Measurements from ENCODE around the gene DTNB.

DTNB gene

GRCh38 chr2:25497918-25498407 is 175.4 kb downstream of the DTNB start:
- Histone ChIP-seq H3K9me3 (ENCODE audit: insufficient read depth, low read length) (no peaks in the 10 kb centered on the region), H3K4me3 (ENCODE audit: insufficient read depth, low read length, poor library complexity, severe bottlenecking) (no peak overlapping the region), H3K79me2 (ENCODE audit: insufficient read depth, low read length) (no peaks in the 10 kb centered on the region), H3K27ac (ENCODE audit: low read depth, low read length) (no peak overlapping the region), H3K27me3 (ENCODE audit: low read length) (no peaks in the 10 kb centered on the region), H3K36me3 (ENCODE audit: low read length) (no peaks in the 10 kb centered on the region), H3K9ac (ENCODE audit: low read length) (no peak overlapping the region), H3K4me2 (ENCODE audit: low read depth, low read length, poor library complexity, severe bottlenecking) (no peak overlapping the region), H4K20me1 (ENCODE audit: low read depth, low read length) (no peaks in the 10 kb centered on the region), H3F3A (ENCODE audit: insufficient read depth) (no peaks in the 10 kb centered on the region), H3K9me2 (replicated peaks; ENCODE audit: insufficient read depth, low read length) (no peaks in the 10 kb centered on the region), H2AFZ (ENCODE audit: low read depth, low read length, severe bottlenecking) (no peak overlapping the region)
- TF ChIP-seq CTCF (IDR thresholded peaks at IDR 0.05; ENCODE audit: insufficient read depth, low read length, poor library complexity, severe bottlenecking) (no peak), EZH2phosphoT487 (conservative IDR thresholded peaks at IDR 0.05; ENCODE audit: low read length) (no peak)

GRCh38 chr2:25497229-25497917 is 176.0 kb downstream of the DTNB start:
- Histone ChIP-seq H3K27me3 (ENCODE audit: low read length) (no peaks in the 10 kb centered on the region), H2AFZ (ENCODE audit: low read depth, low read length, severe bottlenecking) (no peak overlapping the region), H3K4me3 (ENCODE audit: insufficient read depth, low read length, poor library complexity, severe bottlenecking) (no peak overlapping the region), H4K20me1 (ENCODE audit: low read depth, low read length) (no peaks in the 10 kb centered on the region), H3K36me3 (ENCODE audit: low read length) (no peaks in the 10 kb centered on the region), H3K4me2 (ENCODE audit: low read depth, low read length, poor library complexity, severe bottlenecking) (no peak overlapping the region), H3F3A (ENCODE audit: insufficient read depth) (no peaks in the 10 kb centered on the region), H3K79me2 (ENCODE audit: insufficient read depth, low read length) (no peaks in the 10 kb centered on the region), H3K9me2 (replicated peaks; ENCODE audit: insufficient read depth, low read length) (no peaks in the 10 kb centered on the region), H3K9me3 (ENCODE audit: insufficient read depth, low read length) (no peaks in the 10 kb centered on the region), H3K9ac (ENCODE audit: low read length) (no peak overlapping the region), H3K27ac (ENCODE audit: low read depth, low read length) (no peak overlapping the region)
- TF ChIP-seq EZH2phosphoT487 (conservative IDR thresholded peaks at IDR 0.05; ENCODE audit: low read length) (no peak), CTCF (IDR thresholded peaks at IDR 0.05; ENCODE audit: insufficient read depth, low read length, poor library complexity, severe bottlenecking) (no peak)

GRCh38 chr2:25494616-25495015 is 178.8 kb downstream of the DTNB start:
- H3K27me3 ChIP-seq (ENCODE audit: low read length): no peaks in the 10 kb centered on the region
- no peak for TF ChIP-seq CTCF (IDR thresholded peaks at IDR 0.05; ENCODE audit: insufficient read depth, low read length, poor library complexity, severe bottlenecking)
- no peak for TF ChIP-seq EZH2phosphoT487 (conservative IDR thresholded peaks at IDR 0.05; ENCODE audit: low read length)
- H3K79me2 ChIP-seq (ENCODE audit: insufficient read depth, low read length): no peaks in the 10 kb centered on the region
- H4K20me1 ChIP-seq (ENCODE audit: low read depth, low read length): no peaks in the 10 kb centered on the region
- H3K9me2 ChIP-seq (replicated peaks; ENCODE audit: insufficient read depth, low read length): no peaks in the 10 kb centered on the region
- no peaks in the 10 kb centered on the region for H3F3A ChIP-seq (ENCODE audit: insufficient read depth)
- H3K9ac ChIP-seq (ENCODE audit: low read length): no peak overlapping the region
- no peak overlapping the region for H3K27ac ChIP-seq (ENCODE audit: low read depth, low read length)
- H2AFZ ChIP-seq (ENCODE audit: low read depth, low read length, severe bottlenecking): no peak overlapping the region
- no peak overlapping the region for H3K4me3 ChIP-seq (ENCODE audit: insufficient read depth, low read length, poor library complexity, severe bottlenecking)
- no peaks in the 10 kb centered on the region for H3K9me3 ChIP-seq (ENCODE audit: insufficient read depth, low read length)
- H3K4me2 ChIP-seq (ENCODE audit: low read depth, low read length, poor library complexity, severe bottlenecking): no peak overlapping the region
- no peaks in the 10 kb centered on the region for H3K36me3 ChIP-seq (ENCODE audit: low read length)
